RWPE2 (cell line): ENCODE data around the gene DET1.

ENCODE experiments used
- ATAC-seq: fragments of 200-7000 bp; cut with Tn5 transposase; 3 replicates; pipeline ENCODE4 v1.9.1; 2021; ENCODE audit warnings: low read depth
- DNase-seq: peaks from one replicate; pipeline ENCODE4 v3.0.0-alpha.2; 2020; ENCODE audit warnings: low spot score
- H3K27ac ChIP-seq: fragments of 450-650 bp; 2 replicates; pipeline ENCODE4 v1.5.1; 2017; ENCODE audit warnings: mild to moderate bottlenecking; ENCODE audit not compliant: poor library complexity, severe bottlenecking
- H3K27me3 ChIP-seq: fragments of 250-450 bp; sonication (Bioruptor Pico); 2 replicates; pipeline ENCODE4 v1.5.1; 2021; ENCODE audit warnings: mild to moderate bottlenecking, moderate library complexity; ENCODE audit not compliant: insufficient read depth, poor library complexity, severe bottlenecking
- H3K36me3 ChIP-seq: fragments of 250-450 bp; sonication (Bioruptor Pico); 2 replicates; pipeline ENCODE4 v1.5.1; 2020; ENCODE audit warnings: low read depth, mild to moderate bottlenecking, moderate library complexity
- H3K4me1 ChIP-seq: fragments of 250-450 bp; sonication (Bioruptor Pico); 2 replicates; pipeline ENCODE4 v1.5.1; 2021; ENCODE audit warnings: mild to moderate bottlenecking, moderate library complexity; ENCODE audit not compliant: insufficient read depth, poor library complexity, severe bottlenecking
- H3K4me3 ChIP-seq: fragments of 250-450 bp; sonication (Bioruptor Pico); 2 replicates; pipeline ENCODE4 v1.5.1; 2021; ENCODE audit warnings: mild to moderate bottlenecking, moderate library complexity; ENCODE audit not compliant: severe bottlenecking
- H3K9me3 ChIP-seq: fragments of 250-450 bp; sonication (Bioruptor Pico); 2 replicates; pipeline ENCODE4 v1.5.1; 2021; ENCODE audit warnings: mild to moderate bottlenecking, moderate library complexity; ENCODE audit not compliant: severe bottlenecking
- TF ChIP-seq, protein P1 (sequence below): fragments of 450-650 bp; IDR thresholded peaks from one replicate; pipeline ENCODE4 v1.5.1; 2017; ENCODE audit warnings: mild to moderate bottlenecking, moderate library complexity; ENCODE audit not compliant: poor library complexity, severe bottlenecking

The DET1 gene

DNA sequence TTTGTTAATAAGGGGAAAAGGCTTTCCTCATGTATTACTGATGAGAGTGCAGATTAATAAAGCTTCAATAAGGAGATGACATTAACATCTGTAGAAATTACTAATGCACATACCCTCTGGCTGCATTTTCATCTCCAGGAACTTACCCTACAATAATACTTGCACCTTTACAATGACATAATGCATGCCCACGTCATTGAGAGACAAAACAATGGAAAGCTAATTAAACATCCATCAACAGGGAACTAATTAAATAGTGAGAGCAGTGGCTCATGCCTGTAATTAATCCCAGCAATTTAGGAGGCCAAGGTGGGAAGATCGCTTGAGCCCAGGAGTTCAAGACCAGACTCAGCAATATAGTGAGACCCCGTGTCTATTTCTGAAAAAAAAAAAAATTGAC is 32.8 kb upstream of the DET1 start:
- Histone ChIP-seq H3K4me1 (no peaks in the 10 kb centered on the region), H3K36me3 (no peaks in the 10 kb centered on the region), H3K27ac (no peak overlapping the region), H3K9me3 (no peaks in the 10 kb centered on the region), H3K4me3 (no peak overlapping the region), H3K27me3 (no peaks in the 10 kb centered on the region)
- TF ChIP-seq, protein P1, sequence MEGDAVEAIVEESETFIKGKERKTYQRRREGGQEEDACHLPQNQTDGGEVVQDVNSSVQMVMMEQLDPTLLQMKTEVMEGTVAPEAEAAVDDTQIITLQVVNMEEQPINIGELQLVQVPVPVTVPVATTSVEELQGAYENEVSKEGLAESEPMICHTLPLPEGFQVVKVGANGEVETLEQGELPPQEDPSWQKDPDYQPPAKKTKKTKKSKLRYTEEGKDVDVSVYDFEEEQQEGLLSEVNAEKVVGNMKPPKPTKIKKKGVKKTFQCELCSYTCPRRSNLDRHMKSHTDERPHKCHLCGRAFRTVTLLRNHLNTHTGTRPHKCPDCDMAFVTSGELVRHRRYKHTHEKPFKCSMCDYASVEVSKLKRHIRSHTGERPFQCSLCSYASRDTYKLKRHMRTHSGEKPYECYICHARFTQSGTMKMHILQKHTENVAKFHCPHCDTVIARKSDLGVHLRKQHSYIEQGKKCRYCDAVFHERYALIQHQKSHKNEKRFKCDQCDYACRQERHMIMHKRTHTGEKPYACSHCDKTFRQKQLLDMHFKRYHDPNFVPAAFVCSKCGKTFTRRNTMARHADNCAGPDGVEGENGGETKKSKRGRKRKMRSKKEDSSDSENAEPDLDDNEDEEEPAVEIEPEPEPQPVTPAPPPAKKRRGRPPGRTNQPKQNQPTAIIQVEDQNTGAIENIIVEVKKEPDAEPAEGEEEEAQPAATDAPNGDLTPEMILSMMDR: no peak
- DNase-seq (no peak), ATAC-seq (no peak)

DNA sequence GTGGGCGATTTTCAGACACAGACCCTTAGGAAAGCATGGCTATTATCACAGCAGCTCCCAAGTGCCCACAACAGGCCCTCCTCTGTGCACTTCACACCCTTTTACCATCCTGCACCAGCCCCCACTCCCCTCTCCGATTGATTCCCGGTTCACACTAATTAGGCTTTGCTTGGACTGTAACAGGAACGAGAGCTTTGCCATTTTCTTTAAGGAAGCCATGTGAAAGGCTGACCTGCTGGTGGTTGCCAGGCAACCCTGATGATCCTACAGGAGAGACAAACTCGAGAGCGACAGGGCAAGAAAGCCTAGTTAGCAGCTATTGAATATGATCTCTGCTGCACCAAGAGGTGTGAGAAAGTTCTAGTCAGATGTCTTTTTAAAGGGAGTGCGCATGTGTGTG is 28.2 kb upstream of the DET1 start:
- H3K27me3 ChIP-seq: no peaks in the 10 kb centered on the region
- no peaks in the 10 kb centered on the region for H3K4me1 ChIP-seq
- H3K4me3 ChIP-seq: no peak overlapping the region
- TF ChIP-seq, protein P1: no peak
- H3K36me3 ChIP-seq: no peaks in the 10 kb centered on the region
- no peaks in the 10 kb centered on the region for H3K9me3 ChIP-seq
- ATAC-seq (no peak), DNase-seq (no peak)
- no peak overlapping the region for H3K27ac ChIP-seq

DNA sequence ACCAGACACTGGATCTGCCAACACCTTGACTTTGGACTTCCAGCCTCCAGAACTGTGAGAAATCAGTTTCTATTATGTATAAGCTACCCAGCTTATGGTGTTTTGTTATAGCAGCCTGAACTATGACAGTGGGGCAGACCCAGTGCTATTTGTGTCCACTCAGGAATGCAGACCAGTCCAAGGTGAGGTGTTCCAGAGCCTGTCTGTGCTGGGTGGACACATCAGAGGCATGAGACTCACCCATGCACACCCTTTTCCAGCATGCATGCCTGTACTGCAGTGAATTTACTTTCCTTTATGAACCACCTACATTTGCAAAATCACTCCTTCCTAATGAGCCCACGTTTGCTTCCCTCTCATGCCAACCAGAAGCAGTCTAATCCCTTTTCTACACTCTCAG is 27.6 kb upstream of the DET1 start:
- H3K9me3 ChIP-seq: no peaks in the 10 kb centered on the region
- no peak overlapping the region for H3K4me3 ChIP-seq
- no peaks in the 10 kb centered on the region for H3K36me3 ChIP-seq
- H3K27me3 ChIP-seq: no peaks in the 10 kb centered on the region
- no peak for ATAC-seq
- DNase-seq: no peak
- TF ChIP-seq, protein P1: no peak
- no peaks in the 10 kb centered on the region for H3K4me1 ChIP-seq
- no peak overlapping the region for H3K27ac ChIP-seq

DNA sequence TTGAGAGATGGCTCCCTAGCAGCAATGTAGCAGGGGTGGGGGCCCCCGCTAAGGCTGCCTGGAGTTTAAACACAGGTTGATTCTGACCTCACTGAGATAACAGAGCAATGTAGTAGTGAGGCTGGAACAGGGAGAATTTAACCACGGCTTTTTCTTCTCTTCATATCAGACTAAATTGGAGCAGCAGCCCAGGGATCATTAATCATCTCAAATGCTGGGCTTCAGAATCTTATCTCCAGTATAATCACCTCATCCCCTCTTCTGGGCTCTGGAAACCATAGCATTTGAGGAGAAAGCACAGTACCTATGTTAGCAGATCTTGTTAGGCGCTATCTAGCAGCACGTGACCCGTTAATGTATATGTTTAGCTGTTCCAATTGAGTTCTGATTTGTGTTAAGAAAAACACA is 25.4 kb upstream of the DET1 start:
- H3K36me3 ChIP-seq: no peaks in the 10 kb centered on the region
- TF ChIP-seq, protein P1: no peak
- H3K4me1 ChIP-seq: no peaks in the 10 kb centered on the region
- no peak for ATAC-seq
- no peak for DNase-seq
- H3K4me3 ChIP-seq: no peak overlapping the region
- no peak overlapping the region for H3K27ac ChIP-seq
- H3K9me3 ChIP-seq: no peaks in the 10 kb centered on the region
- H3K27me3 ChIP-seq: no peaks in the 10 kb centered on the region

DNA sequence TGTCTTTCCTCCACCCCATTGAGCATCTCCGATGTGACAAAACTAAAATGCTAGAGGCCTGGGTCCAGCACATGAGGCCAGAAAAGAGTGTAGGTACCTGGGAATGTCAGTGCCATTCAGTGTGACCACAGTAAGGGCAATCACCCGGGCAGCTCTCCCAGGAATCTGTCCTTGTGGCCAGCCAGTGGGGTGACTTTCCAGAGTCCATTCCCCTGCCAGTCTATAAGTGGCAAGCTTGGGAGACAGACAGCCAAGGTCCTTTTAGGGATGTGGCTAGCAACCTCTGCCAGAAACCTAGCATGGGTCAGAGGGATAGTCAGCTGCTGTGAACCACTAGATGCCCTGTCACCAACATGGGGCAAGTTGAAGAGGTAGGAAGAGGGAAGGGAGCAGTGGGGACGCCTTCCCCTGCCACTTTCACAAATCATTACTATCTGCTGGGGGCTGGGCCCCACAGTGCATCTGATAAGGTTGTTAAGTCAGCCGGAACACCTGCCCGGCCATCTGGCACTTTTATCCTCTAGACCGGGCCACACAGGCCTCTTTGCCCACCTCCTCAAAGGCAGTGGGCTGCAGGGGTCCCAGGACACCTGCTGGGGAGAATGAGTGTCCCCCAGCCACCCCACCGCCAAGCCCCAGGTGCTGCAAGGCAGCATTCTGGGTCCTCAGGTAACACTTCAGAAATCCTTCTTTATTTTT is 24.8 kb upstream of the DET1 start:
- Histone ChIP-seq H3K27me3 (no peaks in the 10 kb centered on the region), H3K27ac (no peak overlapping the region)
- TF ChIP-seq, protein P1: no peak

More for the DNA sequence above, 24.8 kb upstream of the DET1 start:
- no peak for ATAC-seq
- DNase-seq: no peak
- Histone ChIP-seq H3K9me3 (no peaks in the 10 kb centered on the region), H3K4me3 (no peak overlapping the region), H3K4me1 (no peaks in the 10 kb centered on the region), H3K36me3 (no peaks in the 10 kb centered on the region)
